ENCODE measurements around the gene PGLYRP1. TPM values are rescaled to one million over a fixed set of nuclear protein-coding genes. Genes with fewer than 3 reads are reported as not detected.

The PGLYRP1 gene
- polyA plus RNA-seq, 3 donors = 0.36 to 0.39 (median 0.37) TPM

GRCh38 chr19:46068345-46069258, 45.7 kb upstream of the PGLYRP1 start:
- Histone ChIP-seq H2AFZ (ENCODE audit: insufficient read depth, low read depth, low read length, poor library complexity, severe bottlenecking) (no peak overlapping the region), H3K4me1 (ENCODE audit: control insufficient read depth in 1 of 2, insufficient read depth in 2 of 2, low read length in 2 of 2) (peaks cover 14 to 21% of the 10 kb centered on the region in 2 donors), H3K27ac (ENCODE audit: low read depth in 1 of 2, low read length in 2 of 2) (no peak overlapping the region), H4K20me1 (ENCODE audit: insufficient read depth, low read length) (no peaks in the 10 kb centered on the region), H3K9me3 (replicated peaks in 1 of 2; ENCODE audit: control insufficient read depth in 1 of 2, insufficient read depth in 1 of 2, low read length in 2 of 2) (no peaks in the 10 kb centered on the region), H3K79me2 (ENCODE audit: insufficient read depth, low read length) (no peaks in the 10 kb centered on the region), H3K9ac (ENCODE audit: insufficient read depth, low read length, poor library complexity, severe bottlenecking) (no peak overlapping the region), H3K27me3 (ENCODE audit: control insufficient read depth in 2 of 2, insufficient read depth in 2 of 2, low read length in 2 of 2) (peaks cover 55 to 66% of the 10 kb centered on the region in 2 donors), H3K4me2 (replicated peaks; ENCODE audit: extremely low read depth, low read length, poor library complexity, severe bottlenecking) (no peak overlapping the region), H3K4me3 (replicated peaks in 1 of 3; ENCODE audit: low read depth in 2 of 3, low read length in 3 of 3) (no peak overlapping the region), H3K36me3 (replicated peaks in 1 of 2; ENCODE audit: control insufficient read depth in 1 of 2, insufficient read depth in 2 of 2, low read length in 2 of 2) (no peaks in the 10 kb centered on the region)
- peaks cover 25% of the 10 kb centered on the region for H3K4me1 Mint-ChIP-seq
- H3K36me3 Mint-ChIP-seq = no peaks in the 10 kb centered on the region
- peak overlapping the region in 1 of 2 donors; percentile 68 for H3K4me3 Mint-ChIP-seq
- intact Hi-C loops (cut with micrococcal nuclease) = no loop called here
- DNase-seq = peak; percentile 23 to 65 (median 33)
- H3K9me3 Mint-ChIP-seq = peaks cover 0 to 3% (median 0%) of the 10 kb centered on the region in 7 donors
- H3K27ac Mint-ChIP-seq = peak overlapping the region in 1 of 7 donors; percentile 41
- 40% methylated on average over 4 of the region's 12 CpGs for WGBS (ENCODE audit: insufficient coverage)
- TF ChIP-seq CTCF (IDR thresholded peaks at IDR 0.05) = no peak
- H3K27me3 Mint-ChIP-seq (ENCODE audit: low read depth in 3 of 3) = peaks cover 60 to 82% (median 69%) of the 10 kb centered on the region in 3 donors

- H3K4me1 ChIP-seq (ENCODE audit: control insufficient read depth in 1 of 2, insufficient read depth in 2 of 2, low read length in 2 of 2) = peaks cover 10 to 12% of the 10 kb centered on the region in 2 donors
- intact Hi-C loops (cut with micrococcal nuclease) = no loop called here
- H3K79me2 ChIP-seq (ENCODE audit: insufficient read depth, low read length) = no peaks in the 10 kb centered on the region
- peaks cover 16% of the 10 kb centered on the region for H3K4me1 Mint-ChIP-seq
- H2AFZ ChIP-seq (ENCODE audit: insufficient read depth, low read depth, low read length, poor library complexity, severe bottlenecking) = no peak overlapping the region
- peaks cover 62 to 89% (median 69%) of the 10 kb centered on the region in 3 donors for H3K27me3 Mint-ChIP-seq (ENCODE audit: low read depth in 3 of 3)
- no peaks in the 10 kb centered on the region for H3K9me3 ChIP-seq (replicated peaks in 1 of 2; ENCODE audit: control insufficient read depth in 1 of 2, insufficient read depth in 1 of 2, low read length in 2 of 2)
- no peak overlapping the region for H3K27ac ChIP-seq (ENCODE audit: low read depth in 1 of 2, low read length in 2 of 2)
- H3K9me3 Mint-ChIP-seq = peaks cover 0 to 3% (median 0%) of the 10 kb centered on the region in 7 donors
- H3K4me3 ChIP-seq (replicated peaks in 1 of 3; ENCODE audit: low read depth in 2 of 3, low read length in 3 of 3) = no peak overlapping the region
- no peak overlapping the region for H3K9ac ChIP-seq (ENCODE audit: insufficient read depth, low read length, poor library complexity, severe bottlenecking)
- H3K4me3 Mint-ChIP-seq = peak overlapping the region in 1 of 2 donors; percentile 23
- no peak for TF ChIP-seq CTCF (IDR thresholded peaks at IDR 0.05)
- H3K27ac Mint-ChIP-seq = no peak overlapping the region
- H3K36me3 ChIP-seq (replicated peaks in 1 of 2; ENCODE audit: control insufficient read depth in 1 of 2, insufficient read depth in 2 of 2, low read length in 2 of 2) = no peaks in the 10 kb centered on the region
- 100% methylated on average over 1 of the region's 1 CpG for WGBS (ENCODE audit: insufficient coverage)
- H3K4me2 ChIP-seq (replicated peaks; ENCODE audit: extremely low read depth, low read length, poor library complexity, severe bottlenecking) = no peak overlapping the region
- no peak for DNase-seq
- no peaks in the 10 kb centered on the region for H3K36me3 Mint-ChIP-seq
- no peaks in the 10 kb centered on the region for H4K20me1 ChIP-seq (ENCODE audit: insufficient read depth, low read length)
- peaks cover 55 to 68% of the 10 kb centered on the region in 2 donors for H3K27me3 ChIP-seq (ENCODE audit: control insufficient read depth in 2 of 2, insufficient read depth in 2 of 2, low read length in 2 of 2)
Measured at GRCh38 chr19:46067691-46068090, 44.8 kb upstream of the PGLYRP1 start.

Measured in CD14-positive monocyte (primary cell).